NCI-H2227 (cell line): ENCODE data around the gene FNDC10.
"Not testable (repeated sequence)": the region's sequence is repeated elsewhere in the genome, so short reads cannot be mapped to it uniquely, and the experiment has no call there.

Experiments
- DNase-seq: peaks from one replicate; lab custom pipeline; 2025; ENCODE audit not compliant: unreplicated experiment; lab: John Stamatoyannopoulos, UW

FNDC10 gene

DNA sequence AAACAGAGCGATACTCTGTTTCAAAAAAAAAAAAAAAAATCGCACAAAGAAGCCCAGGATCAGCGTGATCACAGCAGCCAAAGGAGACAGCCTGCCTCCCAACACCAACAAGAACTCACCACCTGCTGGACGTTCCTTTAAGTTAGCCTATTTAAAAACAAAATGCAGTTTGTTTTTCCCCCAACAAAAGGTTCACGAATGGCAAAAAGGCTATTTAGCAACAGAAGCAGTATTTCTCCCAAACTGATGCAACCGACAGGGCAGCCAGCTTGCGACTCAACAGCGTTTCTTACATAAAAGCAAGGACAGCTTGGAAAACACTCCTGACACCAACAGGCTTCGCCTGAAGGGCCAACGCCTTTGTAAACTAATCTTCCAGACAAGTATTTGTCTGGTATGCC, 32.0 kb downstream of the FNDC10 start:
- DNase-seq, result no peak

DNA sequence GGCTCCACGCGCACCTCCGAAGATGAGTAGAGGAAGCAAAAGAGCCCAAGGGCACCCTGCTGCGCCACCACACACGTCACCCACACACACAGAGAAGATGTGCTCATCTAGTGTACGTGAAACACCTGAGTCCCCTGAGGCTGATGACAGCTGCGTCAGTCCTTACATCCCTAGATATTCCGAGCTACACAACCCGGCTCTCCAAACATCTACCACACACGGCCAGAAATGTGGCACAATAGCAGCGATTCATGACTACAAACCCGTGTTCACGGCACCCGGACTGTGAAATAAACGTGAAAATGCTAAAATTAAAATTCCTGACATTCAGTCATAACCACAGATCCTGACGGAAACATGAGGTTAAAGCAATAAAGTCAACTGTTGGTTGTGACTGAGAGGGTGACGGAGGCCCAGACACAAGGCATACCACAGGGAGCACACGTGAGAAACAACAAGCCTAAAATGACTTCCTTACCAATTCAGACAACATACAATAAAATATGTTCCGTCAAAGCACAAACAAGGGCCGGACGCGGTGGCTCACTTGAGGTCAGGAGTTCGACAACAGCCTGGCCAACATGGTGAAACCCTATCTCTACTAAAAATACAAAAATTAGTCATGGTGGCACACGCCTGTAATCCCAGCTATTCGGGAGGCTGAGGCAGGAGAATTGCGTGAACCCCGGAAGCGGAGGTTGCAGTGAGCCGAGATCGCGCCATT, 32.6 kb downstream of the FNDC10 start:
- no peak for DNase-seq

DNA sequence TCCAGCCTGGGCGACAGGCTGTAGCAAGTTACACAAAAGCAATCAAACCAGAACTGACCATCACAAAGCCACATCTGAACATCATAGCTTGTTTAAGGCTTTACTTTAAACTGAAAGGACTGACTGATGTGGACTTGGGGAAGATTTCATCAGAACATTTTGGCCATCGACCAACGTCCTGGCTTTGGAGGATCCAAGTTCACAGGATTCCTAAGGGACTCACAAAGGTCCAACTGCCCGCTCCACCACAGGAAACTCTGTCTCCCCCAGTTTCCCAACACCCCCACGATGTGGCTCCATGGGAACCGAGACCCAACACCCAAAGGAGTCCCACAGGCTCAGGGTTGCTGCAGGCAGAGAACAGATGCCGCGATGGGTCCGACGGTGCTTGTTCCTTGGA, 34.6 kb downstream of the FNDC10 start:
- no peak for DNase-seq

DNA sequence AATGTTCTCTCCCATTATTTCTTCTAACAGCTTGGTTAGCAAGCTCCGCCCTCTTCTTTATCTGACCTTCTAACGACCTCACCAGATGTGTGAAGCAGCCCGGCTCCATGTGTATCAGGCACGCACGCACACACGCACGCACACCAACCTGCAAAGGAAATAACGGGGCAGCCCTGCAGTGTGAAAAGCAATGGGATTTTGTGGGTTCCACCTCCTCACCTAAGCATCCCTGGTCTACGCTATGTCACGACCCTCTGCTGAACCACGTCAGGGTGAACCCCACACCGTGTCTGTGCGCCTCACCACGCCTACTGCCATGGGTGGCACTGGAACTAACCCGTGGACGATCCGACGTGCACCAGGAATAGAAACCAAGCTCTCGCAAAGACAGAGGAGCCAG, 35.7 kb downstream of the FNDC10 start:
- DNase-seq, result no peak

DNA sequence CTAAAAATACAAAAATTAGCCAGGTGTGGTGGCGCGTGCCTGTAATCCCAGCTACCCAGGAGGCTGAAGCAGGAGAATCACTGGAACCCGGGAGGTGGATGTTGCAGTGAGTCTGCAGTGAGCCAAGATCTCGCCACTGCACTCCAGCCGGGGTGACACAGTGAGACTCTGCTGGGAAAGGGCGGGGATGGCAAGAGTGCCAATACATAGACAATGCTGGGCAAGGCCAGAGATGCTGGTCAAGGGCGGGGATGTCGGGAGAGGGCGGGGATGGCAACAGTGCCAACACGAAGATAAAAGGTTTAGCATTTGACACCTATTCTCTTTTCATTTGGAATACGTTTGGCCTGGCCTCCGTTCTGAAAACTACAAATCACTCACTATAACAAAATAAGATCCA, 36.2 kb downstream of the FNDC10 start:
- no peak for DNase-seq

DNA sequence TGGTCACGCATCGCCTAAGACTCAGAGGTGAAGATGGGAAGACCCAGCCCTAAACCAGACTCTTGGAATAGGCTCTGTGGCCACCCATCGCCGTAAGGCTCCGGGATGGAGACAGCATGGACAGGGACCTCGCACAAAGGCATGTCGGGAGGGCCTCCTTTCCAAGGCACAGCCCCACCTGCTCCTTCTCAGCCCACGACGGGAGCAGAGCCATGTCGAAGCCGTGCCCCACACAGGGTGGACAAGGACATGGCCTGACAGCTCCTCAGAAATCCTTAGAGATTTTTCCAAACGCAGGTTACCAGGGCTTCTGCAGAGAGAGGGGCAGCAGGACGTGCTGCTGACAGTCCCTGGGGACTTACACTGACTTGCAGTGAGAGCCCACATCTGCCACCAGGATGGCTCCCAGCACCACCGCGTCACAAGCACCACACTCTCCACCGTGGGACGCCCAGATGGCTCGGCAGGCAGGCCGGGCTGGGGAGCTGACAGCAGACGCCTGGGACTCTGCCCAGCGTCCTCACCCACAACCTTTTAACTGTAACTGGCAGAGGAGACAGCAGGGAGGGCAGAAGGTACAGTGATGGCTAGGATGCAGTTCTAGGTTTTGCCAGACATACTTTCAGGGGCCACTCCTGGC, 37.3 kb downstream of the FNDC10 start:
- DNase-seq, result no peak

DNA sequence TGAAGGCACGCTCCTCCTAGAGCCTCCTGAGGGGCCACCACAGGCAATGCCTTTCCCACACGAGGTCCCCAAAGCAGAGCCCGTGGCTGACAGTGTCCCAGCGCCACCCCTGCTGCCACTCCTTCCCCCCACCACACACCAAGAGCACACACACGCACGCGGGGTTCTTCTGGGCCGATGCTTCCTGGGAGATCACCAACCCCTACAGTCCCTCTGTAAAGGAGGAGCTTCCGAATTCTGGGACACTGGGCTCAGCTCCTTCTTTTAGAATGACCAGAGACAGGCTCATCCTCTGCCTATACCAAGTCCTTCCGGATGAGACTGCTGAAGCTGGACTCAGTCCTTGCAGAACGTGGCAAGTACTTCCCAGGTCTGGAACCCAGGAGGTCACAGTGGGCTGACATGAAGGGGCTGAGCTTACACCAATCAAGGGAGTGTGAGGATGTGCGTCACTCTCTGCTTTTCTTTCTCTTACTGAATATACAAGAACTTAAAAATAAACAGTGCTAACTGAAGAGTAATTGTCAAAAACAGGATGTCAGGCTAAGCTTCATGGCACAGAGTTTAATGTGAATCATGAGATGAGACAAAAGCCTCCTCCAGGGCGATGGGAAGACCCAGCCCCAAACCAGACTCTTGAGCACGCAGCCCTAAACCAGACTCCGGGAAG, 38.0 kb downstream of the FNDC10 start:
- no peak for DNase-seq

DNA sequence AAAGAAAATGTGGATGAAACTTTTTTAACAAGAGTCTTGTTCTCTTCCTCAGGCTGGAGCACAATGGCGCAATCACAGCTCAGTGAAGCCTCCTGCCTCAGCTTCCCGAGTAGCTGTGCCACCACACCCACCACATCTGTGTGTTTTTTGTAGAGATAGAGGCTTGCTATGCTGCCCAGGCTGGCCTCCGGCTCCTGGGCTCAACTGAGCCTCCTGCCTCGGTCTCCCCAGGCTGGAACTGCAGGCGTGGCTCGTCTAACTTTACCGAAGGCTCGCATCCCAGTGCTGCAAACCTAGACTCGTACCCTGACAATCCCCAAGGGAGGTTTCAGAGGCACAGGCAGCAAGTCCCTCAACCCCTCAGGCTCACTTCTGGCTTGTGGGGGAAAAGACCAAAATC, 39.8 kb downstream of the FNDC10 start:
- no peak for DNase-seq

DNA sequence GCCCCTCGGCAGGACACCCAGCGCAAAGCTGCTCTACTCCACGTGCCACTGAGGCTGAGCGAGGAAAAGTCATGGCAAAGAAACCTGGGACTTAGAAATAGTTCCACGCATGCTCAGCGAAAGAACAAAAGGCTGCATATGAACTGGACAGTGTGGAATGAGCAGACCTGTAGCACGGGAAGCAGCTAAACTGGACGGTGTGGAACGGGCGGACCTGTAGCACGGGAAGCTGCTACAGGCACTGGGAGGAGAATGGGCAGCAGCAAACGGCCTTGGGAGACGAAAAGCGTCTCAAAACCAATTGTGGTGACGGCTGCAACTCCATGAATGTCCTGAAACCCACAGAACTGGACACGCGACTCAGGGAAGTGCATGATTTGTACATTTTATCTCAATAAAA, 40.9 kb downstream of the FNDC10 start:
- DNase-seq, result no peak

DNA sequence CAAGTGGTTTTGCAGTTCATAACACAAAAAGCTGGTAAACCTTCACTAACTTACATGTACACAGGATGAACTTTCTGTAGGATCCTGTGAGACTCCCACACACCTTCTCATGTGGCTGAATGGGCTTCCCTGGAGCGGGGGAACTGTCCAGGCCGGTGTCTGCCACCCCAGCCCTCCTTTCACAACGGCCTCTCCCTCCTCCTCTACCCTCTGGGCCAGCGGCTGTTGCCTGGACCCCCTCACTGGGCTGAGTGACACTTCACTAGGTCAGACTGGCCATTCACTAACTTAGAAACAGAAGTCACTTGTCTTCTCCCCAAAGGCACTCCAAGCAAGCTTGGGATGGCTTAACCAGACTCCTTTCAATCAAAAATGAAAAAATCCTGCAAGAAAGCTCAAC, 41.3 kb downstream of the FNDC10 start:
- DNase-seq, result no peak

DNA sequence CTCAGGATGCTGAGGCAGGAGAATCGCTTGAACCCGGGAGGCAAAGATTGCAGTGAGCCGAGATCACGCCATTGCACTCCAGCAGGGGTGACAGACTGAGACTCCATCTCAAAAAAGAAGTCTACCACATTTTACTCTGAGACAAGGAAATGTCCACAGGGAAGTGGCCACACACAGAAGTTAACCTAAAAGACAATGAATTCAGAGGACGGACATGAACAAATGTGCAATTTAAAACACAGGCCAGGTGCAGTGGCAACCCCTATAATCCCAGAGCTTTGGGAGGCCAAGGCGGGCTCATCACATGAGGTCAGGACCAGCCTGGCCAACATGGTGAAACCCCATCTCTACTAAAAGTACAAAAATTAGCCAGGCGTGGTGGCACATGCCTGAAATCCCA, 42.2 kb downstream of the FNDC10 start:
- DNase-seq, result not testable (repeated sequence)

DNA sequence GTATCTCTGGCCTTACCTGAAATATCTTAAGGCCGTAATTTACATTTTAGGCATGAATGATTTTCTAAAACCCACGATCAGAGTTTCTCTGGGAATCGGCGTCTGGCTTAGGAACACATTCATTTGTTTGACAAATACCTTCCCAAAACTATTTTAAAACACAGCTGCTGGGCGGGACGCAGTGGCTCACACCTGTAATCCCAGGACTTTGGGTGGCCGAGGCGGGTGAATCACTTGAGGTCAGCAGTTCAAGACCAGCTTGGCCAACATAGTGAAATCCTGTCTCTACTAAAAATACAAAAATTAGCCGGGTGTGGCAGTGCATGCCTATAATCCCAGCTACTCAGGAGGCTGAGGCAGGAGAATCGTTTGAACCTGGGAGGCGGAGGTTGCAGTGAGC, 43.0 kb downstream of the FNDC10 start:
- DNase-seq, result not testable (repeated sequence)

DNA sequence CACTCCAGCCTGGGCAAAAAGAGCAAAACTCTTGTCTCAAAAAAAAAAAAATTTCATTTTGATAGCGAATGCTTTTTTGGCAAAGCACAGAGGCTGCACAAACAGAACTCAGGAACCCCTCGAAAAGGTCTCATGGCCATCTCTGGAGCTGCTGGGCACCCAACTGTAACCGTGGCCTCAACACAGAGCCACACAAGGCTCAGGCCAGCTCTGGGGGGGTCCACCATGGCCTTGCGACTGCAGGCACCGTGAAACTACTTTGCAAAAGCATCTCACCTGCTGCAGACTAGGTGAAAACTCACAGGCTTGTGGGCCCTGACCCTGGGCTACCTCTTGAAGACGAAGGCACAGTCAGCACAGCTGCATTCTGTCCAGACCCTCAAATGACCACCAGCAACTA, 43.4 kb downstream of the FNDC10 start:
- DNase-seq, result no peak

DNA sequence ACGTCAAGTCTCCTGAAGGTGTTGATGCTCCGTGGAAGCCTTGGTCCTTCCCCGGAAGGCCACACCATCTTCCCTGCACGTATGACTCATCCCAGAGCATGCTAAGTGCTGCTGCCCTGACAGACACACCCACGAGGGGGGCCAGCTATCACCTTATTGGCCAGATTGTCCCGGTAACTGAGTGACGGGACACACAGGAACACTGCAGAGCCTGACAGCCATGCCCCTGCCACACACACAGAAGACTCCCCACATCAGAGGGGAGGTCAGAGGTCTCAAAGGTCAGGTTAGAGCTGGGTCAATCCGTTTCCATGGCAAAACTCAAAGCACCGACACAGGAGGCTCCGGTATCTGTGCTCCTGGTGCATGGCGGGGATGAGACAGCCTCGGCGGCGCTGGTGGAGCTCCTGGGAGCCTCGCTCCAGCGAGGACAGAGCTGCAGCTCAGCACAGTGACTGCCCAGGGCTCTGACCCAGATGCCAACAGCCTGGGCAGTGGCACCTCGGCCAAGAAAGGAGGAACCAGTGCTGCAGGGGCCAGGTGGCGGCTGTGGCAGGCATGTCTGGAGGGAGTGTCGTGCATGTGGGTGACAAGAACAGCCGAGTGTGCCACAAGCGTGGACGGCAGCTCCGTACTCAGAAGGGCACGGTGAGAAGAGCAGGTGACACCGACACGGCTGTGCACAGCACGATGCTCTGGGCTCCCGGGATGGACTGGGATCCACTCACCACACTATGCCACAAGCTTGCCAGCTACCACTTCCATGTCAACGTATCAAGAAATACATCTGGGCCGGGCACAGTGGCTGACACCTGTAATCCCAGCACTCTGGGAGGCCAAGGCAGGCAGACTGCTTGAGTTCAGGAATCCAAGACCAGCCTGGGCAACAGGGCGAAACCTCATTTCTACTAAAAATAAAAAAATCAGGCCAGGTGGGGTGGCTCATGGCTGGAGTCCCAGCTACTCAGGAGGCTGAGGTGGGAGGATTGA, 44.7 kb downstream of the FNDC10 start:
- DNase-seq, result peak; percentile 32

DNA sequence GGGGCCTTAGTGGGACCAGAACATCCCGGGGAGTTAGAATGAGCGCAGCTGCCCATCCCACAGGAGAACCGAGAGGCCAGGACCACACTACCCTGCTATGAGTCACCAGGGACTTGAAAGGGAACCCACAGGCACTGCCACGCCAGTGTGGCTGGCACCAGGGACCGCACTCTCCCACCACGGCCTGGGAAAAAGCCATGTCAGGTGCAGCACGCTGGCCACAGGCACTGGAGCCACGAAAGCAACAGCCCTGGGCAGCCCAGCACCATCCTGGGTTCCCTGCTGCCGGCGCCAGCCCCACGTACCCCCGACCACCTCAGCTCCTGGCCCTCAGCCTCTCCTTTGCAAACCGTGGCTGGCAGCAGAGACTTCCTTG, 45.4 kb downstream of the FNDC10 start:
- no peak for DNase-seq

DNA sequence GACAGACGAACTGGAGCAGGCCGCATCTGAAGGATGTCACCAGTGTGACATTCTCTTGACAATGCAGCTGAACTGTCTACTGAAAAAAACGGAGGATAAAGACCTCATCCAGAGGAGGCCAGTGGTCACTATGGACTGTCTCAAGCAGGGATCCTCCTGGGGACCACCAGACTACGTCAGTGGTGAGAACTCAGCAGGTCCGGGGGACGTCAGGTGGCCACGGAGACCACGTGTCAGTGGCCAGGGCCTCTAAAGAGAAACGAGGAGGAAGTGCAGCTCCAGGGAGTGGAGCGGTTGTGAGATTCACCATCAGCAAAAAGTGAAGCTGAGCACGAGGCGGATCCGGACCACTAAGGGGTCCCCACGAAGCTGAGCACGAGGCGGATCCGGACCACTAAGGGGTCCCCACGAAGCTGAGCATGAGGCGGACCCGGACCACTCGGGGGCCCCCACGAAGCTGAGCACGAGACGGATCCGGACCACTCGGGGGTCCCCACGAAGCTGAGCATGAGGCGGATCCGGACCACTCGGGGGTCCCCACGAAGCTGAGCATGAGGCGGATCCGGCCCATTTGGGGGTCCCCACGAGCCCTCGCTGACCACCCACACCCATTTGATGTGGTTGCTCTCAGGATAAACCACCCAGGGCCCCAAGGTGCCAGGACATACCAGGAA, 46.0 kb downstream of the FNDC10 start:
- no peak for DNase-seq

DNA sequence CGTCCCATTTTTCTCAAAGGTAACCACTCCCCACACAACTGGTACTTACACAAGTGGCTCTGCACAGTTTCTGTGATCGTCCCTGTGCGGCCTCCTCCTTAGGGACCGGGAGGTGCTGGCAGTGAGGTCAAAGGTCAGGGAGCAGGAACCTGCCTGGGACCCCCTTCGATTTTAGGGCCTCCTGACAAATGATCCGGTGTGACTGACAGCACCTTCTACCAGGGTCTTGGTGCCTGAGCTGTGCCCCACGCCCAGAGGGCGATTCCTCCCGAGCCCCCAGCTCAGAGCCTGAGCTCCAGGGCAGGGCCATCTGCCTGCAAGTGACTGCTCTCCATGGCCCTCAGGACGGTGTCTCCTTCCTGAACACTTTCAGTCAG, 47.7 kb downstream of the FNDC10 start:
- DNase-seq, result no peak

DNA sequence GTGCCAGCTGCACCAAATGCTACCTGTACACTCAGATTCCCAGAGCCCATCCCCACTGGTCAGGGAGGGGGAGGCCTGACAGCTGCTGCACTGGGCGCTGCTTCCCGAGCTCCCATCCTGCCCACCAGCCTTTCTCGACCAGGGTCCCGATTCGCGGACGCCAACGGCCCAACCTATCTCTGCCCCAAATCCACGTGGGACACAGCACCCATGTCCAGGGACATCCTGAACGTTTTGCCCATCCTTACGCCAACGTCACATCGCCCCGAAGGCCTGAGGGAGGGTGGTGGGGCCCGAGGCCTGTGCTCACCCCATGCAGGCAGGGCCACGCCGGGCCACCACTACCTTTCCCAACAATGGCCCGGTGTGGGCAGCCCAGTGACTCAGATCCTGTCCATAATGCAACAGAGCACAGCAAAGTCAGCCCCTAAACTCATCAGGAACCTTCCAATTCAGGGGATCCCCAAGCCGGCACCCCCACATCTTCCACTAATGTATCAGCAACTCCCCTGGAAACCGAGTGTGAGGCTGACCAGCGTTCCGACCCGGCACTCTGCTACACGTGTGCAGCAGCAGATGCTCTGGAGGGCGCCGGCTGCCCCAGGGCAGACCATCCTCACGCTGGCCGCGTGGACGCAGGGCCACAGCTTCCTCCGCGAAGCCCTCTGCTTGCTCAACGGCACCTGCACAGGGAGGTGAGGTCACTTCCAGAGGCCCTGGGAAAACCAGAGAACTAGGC, 48.2 kb downstream of the FNDC10 start:
- no peak for DNase-seq

DNA sequence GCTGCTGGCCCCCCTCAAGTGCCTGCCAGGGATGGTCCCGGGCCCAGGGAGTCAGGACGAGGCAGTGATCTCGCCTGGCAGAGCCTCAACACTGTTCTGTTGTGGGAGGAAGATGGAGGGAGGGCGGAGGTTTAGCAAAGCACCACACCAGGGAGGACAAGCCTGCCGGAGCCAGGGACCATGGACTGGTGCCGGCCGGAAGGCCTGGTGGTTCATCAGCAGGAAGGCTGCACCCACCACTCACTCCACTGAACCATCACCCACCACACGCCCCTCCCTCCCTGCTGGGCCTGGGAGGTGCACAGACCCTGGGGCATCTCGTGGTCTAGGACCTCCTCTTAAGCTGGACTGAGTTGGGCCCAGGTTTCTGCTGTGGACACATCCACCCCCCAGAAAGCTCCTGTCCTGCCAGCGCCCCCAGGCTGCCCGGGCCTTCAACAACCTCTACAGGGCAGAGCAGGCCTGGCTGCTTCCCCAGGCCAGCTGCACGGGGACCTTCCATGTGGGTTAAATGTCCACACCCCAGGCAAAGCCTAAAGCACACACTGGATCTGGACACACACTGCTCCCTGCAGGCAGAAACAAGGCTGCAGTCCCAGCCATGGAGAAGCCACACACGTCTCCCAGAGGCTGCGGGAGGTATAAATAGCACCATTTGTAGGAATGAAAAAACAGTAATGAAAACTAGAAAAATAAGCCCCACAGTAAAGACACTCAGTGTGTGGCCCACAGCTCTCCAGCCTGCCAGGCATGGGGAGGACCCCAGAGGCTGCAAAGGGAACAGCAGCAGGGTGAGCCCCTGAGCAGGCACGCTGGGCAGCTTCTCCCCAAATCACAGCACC, 49.1 kb downstream of the FNDC10 start:
- peak; percentile 41 for DNase-seq
